ENCODE data around the gene FARP1.

FARP1 gene

GRCh38 chr13:98142380-98143156 lies at the start of gene FARP1:
Gene FARP1 (plus strand): TSS chr13:98143094. CDS start chr13:98213243, 70,149 bp downstream.
- no peak for DNase-seq (ENCODE audit: extremely low read depth in 1 of 2, low read depth in 1 of 2)

DNA sequence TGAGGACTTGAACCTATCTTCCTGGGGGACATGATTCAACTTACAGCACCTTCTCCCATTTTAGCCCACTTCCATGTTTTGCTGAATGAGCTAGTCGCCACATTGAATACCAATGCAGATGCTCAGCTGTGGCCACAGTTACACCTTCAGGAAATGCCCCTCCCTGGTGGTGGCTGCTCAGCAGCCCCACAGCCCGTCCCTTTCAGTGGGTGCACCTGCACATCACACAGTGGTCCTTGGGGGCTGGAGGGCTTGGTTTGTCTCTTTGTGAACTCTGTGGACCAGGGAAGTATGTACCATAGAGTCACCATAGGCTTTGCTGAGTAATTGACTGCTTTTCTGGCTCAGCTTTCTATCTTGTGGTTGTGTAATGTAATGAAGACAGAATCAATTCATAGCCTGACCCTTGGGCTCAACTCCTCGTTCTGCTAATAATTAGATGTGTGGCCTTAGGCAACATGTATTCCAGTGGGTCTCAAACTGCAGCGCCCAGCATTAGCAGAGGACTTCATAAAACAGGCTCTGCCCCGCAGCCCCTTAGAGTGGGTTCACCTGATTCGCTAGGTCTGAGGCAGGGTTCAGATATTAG lies 48.1 kb upstream of the FARP1 start:
- no peak for DNase-seq (ENCODE audit: extremely low read depth in 1 of 2, low read depth in 1 of 2)

GRCh38 chr13:98096059-98096458 lies 46.8 kb upstream of the FARP1 start:
- DNase-seq (ENCODE audit: extremely low read depth in 1 of 2, low read depth in 1 of 2): no peak

DNA sequence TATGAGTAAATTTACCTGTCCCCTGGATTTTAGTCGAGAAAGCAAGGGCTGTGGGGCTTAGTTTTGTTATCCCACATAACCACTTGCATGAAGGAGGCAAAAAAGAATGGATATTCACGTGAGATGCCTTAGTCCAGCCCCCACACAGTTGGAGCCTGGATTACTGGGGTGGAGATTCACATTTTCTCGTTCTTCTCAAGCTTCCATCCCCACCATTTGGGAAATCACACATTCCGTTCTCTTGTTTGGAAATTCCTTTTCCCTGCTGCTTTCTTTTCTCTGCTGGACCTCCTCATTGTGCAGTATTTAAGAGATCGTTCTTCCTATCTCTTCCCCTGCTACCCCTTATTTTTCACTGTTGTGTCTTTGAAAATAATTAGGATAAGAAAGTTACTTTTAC lies 45.1 kb upstream of the FARP1 start:
- DNase-seq (ENCODE audit: extremely low read depth in 1 of 2, low read depth in 1 of 2): no peak

DNA sequence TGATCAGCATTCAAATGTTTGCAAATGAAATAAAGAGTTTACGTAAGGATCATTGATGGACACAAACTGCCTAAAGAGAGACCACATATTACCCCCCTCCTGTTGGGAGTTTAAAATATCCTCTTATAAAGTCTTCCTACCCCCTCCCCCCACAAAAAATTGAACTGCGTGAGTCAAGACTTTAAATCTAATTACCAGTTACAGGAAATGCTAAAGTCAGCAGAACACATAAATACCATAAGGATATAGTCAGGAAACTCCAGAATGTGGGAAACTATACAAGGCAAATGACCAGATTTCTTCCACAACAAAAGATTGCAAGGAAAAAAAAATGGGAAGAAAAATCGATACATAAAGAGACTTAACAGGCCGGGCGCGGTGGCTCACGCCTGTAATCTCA lies 44.4 kb upstream of the FARP1 start:
- no peak for DNase-seq (ENCODE audit: extremely low read depth in 1 of 2, low read depth in 1 of 2)

DNA sequence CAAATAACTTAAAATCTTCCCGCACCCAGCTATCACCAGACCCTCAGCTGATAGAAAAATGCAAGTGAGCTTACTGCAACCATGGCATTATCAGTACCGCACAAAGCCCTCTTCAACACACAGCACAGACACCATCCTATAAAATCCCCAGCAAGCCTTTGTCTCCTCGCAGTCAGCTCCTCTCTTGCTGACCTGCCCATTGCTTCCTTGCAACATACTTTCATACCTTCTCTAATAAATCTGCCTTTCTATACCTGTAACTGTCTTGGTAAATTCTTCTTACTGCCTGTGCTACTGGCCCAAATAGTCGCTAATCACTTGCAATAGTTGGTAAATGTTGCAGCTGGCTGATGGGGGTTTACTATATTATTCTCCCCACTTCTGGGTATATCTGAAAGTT lies 43.3 kb upstream of the FARP1 start:
- DNase-seq (ENCODE audit: extremely low read depth in 1 of 2, low read depth in 1 of 2): no peak

- DNase-seq (ENCODE audit: extremely low read depth in 1 of 2, low read depth in 1 of 2): no peak
Observed at GRCh38 chr13:98100481-98100880, 42.4 kb upstream of the FARP1 start.

- no peak for DNase-seq (ENCODE audit: extremely low read depth in 1 of 2, low read depth in 1 of 2)
Observed at GRCh38 chr13:98103531-98103930, 39.4 kb upstream of the FARP1 start.

- DNase-seq (ENCODE audit: extremely low read depth in 1 of 2, low read depth in 1 of 2): no peak
Observed at GRCh38 chr13:98103942-98104880, 38.7 kb upstream of the FARP1 start.

- DNase-seq (ENCODE audit: extremely low read depth in 1 of 2, low read depth in 1 of 2): no peak
Observed at GRCh38 chr13:98105929-98106336, 37.0 kb upstream of the FARP1 start.

DNA sequence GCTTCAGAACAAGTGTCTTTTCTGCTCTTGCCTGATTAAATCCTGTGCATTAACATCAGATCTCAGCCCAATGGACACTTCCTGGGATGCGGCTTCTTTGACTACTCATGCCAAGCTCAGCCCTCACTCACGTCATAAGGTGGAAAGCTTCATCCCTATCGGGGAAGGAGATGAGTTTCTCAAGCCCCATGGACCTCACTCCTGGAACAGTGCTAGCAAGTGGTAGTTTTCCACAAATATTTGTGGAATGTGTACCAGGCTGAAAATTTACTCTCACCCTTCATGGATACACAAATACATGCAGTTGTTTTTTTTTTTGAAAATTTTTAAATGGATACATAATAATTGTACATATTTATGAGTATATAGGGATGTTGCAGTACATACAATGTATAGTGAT lies 34.6 kb upstream of the FARP1 start:
- no peak for DNase-seq (ENCODE audit: extremely low read depth in 1 of 2, low read depth in 1 of 2)

DNA sequence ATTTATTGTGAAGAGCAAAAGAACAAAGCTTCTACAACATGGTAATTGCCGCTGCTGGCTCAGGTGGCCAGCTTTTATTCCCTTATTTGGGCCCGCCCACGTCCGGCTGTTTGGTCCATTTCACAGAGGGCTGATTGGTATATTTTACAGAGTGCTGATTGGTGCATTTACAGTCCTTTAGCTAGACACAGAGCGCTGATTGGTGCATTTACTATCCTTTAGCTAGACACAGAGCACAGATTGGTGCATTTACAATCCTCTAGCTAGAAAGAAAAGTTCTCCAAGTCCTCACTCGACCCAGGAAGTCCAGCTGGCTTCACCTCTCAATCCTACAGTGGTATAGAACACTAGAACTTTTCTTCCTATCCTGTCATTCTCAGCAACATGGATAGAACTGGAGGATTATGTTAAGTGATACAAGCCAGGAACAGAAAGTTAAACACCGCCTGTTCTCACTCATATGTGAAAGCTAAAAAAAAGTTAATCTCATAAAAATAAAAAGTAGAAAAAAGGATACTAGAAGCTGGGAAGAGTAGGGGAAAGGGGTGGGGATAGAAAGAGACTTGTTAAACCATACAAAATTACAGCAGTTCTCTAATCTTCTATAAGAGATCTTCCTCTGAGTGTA lies 33.6 kb upstream of the FARP1 start:
- no peak for DNase-seq (ENCODE audit: extremely low read depth in 1 of 2, low read depth in 1 of 2)

DNA sequence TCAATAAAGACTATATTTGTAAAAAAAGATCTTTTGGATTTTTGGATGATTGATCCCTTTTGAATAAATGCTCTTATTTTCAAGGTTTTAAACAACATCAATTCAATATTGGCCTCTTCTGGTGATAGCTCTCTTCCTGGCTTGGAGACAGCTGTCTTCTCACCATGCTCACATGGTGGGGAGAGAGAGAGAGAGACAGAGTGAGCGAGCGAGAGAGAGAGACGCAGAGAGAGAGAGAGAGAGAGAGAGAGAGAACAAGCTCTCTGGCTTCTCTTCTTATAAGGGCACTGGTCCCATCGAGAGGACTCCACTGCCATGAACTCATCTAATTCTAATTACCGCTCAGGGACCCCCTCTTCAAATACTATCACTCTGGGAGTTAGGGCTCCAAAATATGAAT lies 32.1 kb upstream of the FARP1 start:
- no peak for DNase-seq (ENCODE audit: extremely low read depth in 1 of 2, low read depth in 1 of 2)

DNA sequence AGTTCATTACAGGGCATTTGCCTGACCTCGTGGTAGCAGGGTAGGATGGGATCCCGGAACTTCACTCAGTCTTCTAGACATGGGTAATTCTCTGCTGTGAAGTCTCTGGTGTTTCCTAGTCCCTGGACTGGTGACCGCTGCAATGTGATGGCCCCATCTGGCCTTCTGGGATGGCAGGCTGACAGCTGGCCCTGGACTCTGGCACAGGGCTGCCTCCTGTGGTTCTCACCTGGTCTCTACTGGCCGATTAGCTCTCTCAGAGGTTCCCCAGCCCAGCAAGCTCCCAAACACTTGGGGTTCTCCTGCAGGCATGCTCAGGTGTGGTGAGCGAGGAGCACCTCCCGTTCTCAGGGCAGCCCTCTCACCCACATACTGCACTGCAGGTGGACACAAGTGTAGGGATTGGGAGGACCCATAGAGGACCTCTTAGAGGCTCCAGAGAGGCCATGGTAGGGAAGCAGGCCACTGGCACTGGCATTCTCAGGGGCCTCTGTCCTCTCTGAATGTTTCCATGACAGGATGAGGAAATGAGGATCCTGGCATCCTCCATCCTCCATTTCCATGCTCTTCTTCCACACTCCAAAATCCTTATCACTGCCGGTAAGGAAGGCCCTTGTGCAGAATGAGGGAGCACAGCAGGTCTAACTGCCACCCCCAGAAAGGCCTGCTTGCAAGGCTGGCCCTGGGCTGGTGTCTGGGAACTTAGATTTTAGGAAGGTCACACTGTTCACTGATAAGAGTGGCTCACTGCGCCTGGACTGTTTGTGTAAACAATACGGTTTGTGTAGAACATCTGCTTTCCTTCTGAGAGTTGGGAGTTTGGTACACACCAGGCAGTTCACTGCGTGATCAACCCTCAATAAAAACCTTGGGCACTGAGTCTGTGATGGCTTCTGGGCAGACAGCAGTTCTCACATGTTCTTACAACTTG lies 31.5 kb upstream of the FARP1 start:
- DNase-seq (ENCODE audit: extremely low read depth in 1 of 2, low read depth in 1 of 2): no peak

- no peak for DNase-seq (ENCODE audit: extremely low read depth in 1 of 2, low read depth in 1 of 2)
Observed at GRCh38 chr13:98112456-98112855, 30.4 kb upstream of the FARP1 start.

DNA sequence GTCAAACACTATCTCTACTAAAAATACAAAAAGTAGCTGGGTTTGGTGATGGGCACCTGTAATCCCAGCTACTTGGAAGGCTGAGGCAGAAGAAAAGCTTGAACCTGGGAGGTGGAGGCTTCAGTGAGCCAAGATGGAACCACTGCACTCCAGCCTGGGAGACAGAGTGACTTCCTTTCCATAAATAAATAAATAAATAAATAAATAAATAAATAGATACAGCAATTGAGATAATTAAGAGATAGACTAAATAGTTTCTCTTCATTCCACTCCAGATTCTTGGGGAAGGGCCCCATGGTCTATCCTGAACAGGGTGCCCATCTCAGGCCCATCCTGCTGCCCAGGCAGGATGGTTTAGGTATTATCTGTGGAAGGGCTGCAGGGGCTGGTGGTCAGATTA lies 24.0 kb upstream of the FARP1 start:
- DNase-seq (ENCODE audit: extremely low read depth in 1 of 2, low read depth in 1 of 2): no peak

DNA sequence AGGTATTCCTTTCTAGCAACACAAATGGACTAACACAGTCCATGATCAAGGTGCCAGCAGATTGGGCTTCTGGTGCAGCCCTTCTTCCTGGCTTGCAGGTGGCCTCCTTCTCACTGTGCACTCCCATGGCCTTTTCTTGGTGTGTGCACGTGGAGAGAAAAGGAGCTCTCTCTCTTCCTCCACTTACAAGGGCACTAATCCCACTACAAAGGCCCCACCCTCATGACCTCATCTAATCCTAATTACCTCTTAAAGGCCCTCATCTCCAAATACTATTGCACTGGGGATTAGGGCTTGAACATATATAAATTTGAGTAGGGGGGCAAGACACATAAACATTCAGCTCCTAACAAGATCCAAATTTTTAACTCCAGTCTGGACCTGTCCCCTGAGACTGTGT lies 19.7 kb upstream of the FARP1 start:
- DNase-seq (ENCODE audit: extremely low read depth in 1 of 2, low read depth in 1 of 2): no peak

DNA sequence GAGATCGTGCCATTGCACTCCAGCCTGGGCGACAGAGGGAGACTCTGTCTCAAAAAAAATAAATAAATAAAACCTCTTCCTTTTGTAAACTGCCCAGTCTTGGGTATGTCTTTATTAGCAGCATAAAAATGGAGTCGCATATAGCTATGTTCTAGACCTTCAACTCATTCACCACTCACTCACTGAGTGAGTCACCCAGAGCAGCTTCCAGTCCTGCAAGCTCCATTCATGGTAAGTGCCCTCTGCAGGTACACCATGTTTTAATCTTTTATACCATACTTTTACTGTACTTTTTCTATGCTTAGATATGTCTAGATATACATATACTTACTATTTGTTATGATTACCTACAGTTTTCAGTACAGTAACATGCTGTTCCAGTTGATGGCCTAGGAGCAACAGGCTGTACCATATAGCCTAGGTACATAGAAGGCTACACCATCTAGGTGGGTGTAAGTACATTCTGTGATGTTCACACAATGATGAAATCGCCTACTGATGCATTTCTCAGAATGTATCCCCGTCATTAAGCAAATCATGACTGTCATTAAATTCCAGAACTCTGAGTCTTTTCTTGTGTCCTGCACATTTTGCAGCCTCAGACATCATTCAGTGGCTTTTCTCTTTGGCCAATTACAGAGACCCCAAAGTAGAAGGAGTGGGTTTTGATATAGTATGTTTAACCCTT lies 13.7 kb upstream of the FARP1 start:
- DNase-seq (ENCODE audit: extremely low read depth in 1 of 2, low read depth in 1 of 2): no peak

DNA sequence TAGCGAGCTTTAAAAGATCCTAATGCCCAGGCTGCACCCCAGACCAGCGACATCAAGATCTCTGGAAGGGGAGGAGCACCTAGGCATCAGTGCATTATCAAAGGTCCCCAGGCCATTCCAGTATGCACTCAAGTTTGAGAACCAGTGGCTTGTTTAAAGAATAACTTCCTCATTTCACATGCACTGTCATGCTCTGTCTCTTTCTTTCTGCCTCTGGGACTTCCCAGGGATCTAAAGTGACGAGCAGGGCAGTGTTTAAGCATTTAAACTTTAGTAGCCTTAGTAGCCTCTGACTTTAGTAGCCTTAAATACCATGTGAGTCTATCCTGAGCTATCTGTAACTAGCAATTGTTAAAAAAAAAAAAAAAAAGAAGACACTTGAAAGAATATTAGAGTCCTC lies 8.9 kb upstream of the FARP1 start:
- DNase-seq (ENCODE audit: extremely low read depth in 1 of 2, low read depth in 1 of 2): no peak

- no peak for DNase-seq (ENCODE audit: extremely low read depth in 1 of 2, low read depth in 1 of 2)
Observed at GRCh38 chr13:98134901-98135300, 8.0 kb upstream of the FARP1 start.

Measured in activated CD8-positive, alpha-beta memory T cell treated with anti-CD3 and anti-CD28 coated beads for 1 hour (primary cell).